Psoas muscle (tissue), 8 donors: ENCODE measurements around the gene GOLGA8A. TPM values are rescaled to one million over a fixed set of nuclear protein-coding genes. Genes with fewer than 3 reads are reported as not detected.

ENCODE experiments used
- ATAC-seq, 4 donors: fragments of 200-7000 bp; cut with Tn5 transposase; one replicate each; pipeline ENCODE4 v1.9.1; 2020; ENCODE audit warnings: moderate library complexity in 3 of 4, mild to moderate bottlenecking in 2 of 4
- DNase-seq, 2 donors: peaks; one replicate each; pipeline ENCODE4 v3.0.0-alpha.2; 2020
- H3K27ac ChIP-seq: fragments of 200-600 bp; one replicate; pipeline ENCODE4 v1.8.0; 2022
- H3K27me3 ChIP-seq, 3 donors: fragments of 200-600 bp in 1 of 3; one replicate each; pipeline versions ENCODE4 v1.6.1 to v1.8.0; 2013 to 2022; ENCODE audit warnings: low read length in 2 of 3, mild to moderate bottlenecking in 2 of 3, moderate library complexity in 1 of 3; ENCODE audit not compliant: insufficient read depth in 3 of 3
- H3K36me3 ChIP-seq, 2 donors: fragments of 200-600 bp in 1 of 2; one replicate each; pipeline versions ENCODE4 v1.6.1 to v1.8.0; 2013 to 2022; ENCODE audit warnings: low read depth in 1 of 2, mild to moderate bottlenecking in 1 of 2, moderate library complexity in 1 of 2; ENCODE audit not compliant: insufficient read depth in 1 of 2
- H3K4me1 ChIP-seq: fragments of 200-600 bp; one replicate; pipeline ENCODE4 v1.8.0; 2022
- H3K4me3 ChIP-seq: fragments of 200-600 bp; one replicate; pipeline ENCODE4 v1.8.0; 2022; ENCODE audit warnings: mild to moderate bottlenecking
- H3K9me3 ChIP-seq: fragments of 200-600 bp; one replicate; pipeline ENCODE4 v1.8.0; 2022
- WGBS, 3 donors: extraction: QIAGEN DNeasy Blood & Tissue Kit; methylation state at CpG; one replicate each; pipeline versions ENCODE4 v1.1.6 to v1.1.7; 2013; 5-methylcytosine and 5-hydroxymethylcytosine counted together
- intact Hi-C, 2 donors: fragments of 100-400 bp; cut with DNase I; formaldehyde crosslinking; loops; one replicate each; pipeline versions ENCODE4 v1.11.0 to v1.14.2; 2022
- polyA plus RNA-seq, 3 donors: library from polyadenylated mRNA; stranded (reverse); fragments of 200-250 nt; gene quantifications; one replicate each; pipeline ENCODE4 v1.2.3, GENCODE V29; 2013
- total RNA-seq, 4 donors: library from RNA; stranded (reverse); fragmentation: NEBNext Ultra II Directional in 2 of 4; extraction: Animal tissue kit (Norgen Biotek cat#: 25700) in 2 of 4; gene quantifications; one replicate each; pipeline versions ENCODE4 v1.2.1 to v1.2.4, GENCODE V29; 2021 to 2023
- TF ChIP-seq, protein P1 (sequence below): fragments of 200-600 bp; IDR thresholded peaks from one replicate; pipeline ENCODE4 v1.8.0; 2022; ENCODE audit warnings: antibody characterized with exemption
- donor health status: healthy with polysubstance abuse.
- donor health status: DM: no; HTN: no; CAD: no; lungs with moderate emphysema.
- donor health status: Bipolar disorder and iron deficiency.
- donor health status: healthy.
- donor health status: DM: yes; HTN: yes; CAD: no.
- donor health status: DM: no; HTN: no; CAD: no.
- donor health status: DM: no; HTN: no; CAD: no.
- donor health status: DM: yes; HTN: yes; CAD: no.

The GOLGA8A gene
- total and polyA plus RNA-seq, 7 donors = 3.5 to 17.8 (median 6.9) TPM

DNA sequence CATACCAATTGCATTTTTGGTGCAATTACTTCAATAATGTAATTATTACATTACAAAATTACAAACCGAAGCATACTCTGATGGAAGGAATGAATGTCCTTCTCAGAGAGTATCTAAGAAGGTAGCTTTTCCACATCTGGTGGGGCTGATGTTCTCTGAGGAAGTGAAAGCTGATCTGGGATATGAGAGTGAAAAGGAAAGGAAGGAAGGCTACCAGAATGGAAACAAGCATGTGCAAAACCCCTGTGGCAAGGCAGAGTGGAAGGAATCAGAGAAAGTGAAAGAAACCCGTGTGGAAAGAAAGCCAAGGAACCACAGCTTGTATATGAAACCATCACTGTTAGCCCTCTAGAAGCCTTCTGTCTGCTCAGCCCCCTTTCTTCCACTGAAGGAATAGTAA is 35.3 kb upstream of the GOLGA8A start:
- DNase-seq (no peak), ATAC-seq (no peak)
- no peaks in the 10 kb centered on the region for H3K4me1 ChIP-seq
- H3K4me3 ChIP-seq = no peak overlapping the region
- WGBS, 3 donors = 64 to 72% (median 68%) methylated on average over 2 of the region's 2 CpGs
- intact Hi-C loops = no loop called here
- TF ChIP-seq, protein P1, sequence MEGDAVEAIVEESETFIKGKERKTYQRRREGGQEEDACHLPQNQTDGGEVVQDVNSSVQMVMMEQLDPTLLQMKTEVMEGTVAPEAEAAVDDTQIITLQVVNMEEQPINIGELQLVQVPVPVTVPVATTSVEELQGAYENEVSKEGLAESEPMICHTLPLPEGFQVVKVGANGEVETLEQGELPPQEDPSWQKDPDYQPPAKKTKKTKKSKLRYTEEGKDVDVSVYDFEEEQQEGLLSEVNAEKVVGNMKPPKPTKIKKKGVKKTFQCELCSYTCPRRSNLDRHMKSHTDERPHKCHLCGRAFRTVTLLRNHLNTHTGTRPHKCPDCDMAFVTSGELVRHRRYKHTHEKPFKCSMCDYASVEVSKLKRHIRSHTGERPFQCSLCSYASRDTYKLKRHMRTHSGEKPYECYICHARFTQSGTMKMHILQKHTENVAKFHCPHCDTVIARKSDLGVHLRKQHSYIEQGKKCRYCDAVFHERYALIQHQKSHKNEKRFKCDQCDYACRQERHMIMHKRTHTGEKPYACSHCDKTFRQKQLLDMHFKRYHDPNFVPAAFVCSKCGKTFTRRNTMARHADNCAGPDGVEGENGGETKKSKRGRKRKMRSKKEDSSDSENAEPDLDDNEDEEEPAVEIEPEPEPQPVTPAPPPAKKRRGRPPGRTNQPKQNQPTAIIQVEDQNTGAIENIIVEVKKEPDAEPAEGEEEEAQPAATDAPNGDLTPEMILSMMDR = no peak
- no peaks in the 10 kb centered on the region for H3K27me3 ChIP-seq
- no peak overlapping the region for H3K27ac ChIP-seq
- no peaks in the 10 kb centered on the region for H3K36me3 ChIP-seq
- no peaks in the 10 kb centered on the region for H3K9me3 ChIP-seq

DNA sequence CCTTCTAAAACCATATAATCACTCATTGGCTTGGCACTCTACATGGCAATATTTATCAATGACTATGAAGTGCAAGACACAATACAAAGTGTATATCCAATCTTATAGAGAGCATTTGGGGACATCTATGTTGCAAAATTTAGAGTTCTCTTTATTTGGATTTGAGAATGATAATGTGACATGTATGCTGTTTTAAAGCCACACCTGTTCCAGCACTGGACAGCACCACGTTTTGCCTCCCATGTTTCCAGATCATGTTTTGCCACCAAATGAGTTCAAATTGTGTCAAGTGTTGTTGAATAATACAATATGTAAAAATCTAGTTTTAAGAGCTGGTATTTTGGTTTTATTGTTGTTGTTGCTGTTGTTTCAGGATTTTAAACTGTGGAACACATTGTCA is 33.3 kb upstream of the GOLGA8A start:
- Histone ChIP-seq H3K4me3 (no peak overlapping the region), H3K36me3 (no peaks in the 10 kb centered on the region), H3K27ac (no peak overlapping the region), H3K27me3 (no peaks in the 10 kb centered on the region), H3K9me3 (no peaks in the 10 kb centered on the region), H3K4me1 (no peaks in the 10 kb centered on the region)
- WGBS, 3 donors = 20 to 25% (median 20%) methylated on average over 1 of the region's 1 CpG
- DNase-seq (no peak), ATAC-seq (no peak)
- intact Hi-C loops = no loop called here
- TF ChIP-seq, protein P1 = no peak

DNA sequence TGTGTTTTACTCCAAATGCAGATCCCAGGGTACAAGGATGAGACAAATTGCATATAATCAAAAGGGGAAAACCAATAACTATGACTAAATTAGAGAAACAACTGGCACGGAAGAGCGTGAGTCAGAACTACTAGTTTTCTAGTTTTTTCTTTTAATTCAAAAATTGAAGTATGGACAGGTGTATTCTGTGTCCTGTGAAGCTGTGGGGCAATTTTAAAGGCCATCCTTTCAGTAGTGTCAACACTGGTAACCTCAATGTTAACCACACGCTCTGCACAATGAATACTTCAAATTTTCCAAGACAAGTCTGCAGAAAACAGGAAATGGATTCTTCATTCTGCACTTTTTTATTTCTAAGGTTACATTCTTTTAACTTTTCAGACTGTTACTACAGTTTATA is 32.5 kb upstream of the GOLGA8A start:
- no peak overlapping the region for H3K27ac ChIP-seq
- no peak overlapping the region for H3K4me3 ChIP-seq
- H3K27me3 ChIP-seq = no peaks in the 10 kb centered on the region
- no peaks in the 10 kb centered on the region for H3K36me3 ChIP-seq
- ATAC-seq = no peak
- H3K9me3 ChIP-seq = no peaks in the 10 kb centered on the region
- TF ChIP-seq, protein P1 = no peak
- intact Hi-C loops = no loop called here
- WGBS, 3 donors = 77 to 95% (median 82%) methylated on average over 3 of the region's 3 CpGs
- DNase-seq = no peak
- H3K4me1 ChIP-seq = no peaks in the 10 kb centered on the region

DNA sequence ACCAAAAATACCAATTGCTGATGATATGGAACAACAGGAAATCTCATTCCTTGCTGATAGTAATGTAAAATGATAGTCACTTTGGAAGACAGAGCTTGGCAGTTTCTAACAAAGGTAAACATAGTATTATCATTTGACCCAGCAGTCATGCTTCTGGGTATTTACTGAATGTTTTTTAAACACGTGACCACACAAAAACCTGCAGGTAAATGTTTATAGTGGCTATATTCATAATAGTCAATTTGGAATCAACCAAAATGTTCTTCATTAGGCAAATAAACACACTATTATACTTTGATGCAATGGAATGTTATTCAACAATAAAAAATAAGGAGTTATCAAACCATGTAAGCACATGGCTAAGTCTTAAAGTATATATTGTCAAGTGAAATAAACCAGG is 24.1 kb upstream of the GOLGA8A start:
- no peak overlapping the region for H3K27ac ChIP-seq
- TF ChIP-seq, protein P1 = no peak
- 73 to 78% (median 75%) methylated on average over 1 of the region's 1 CpG for WGBS, 3 donors
- ATAC-seq (no peak), DNase-seq (no peak)
- H3K9me3 ChIP-seq = no peaks in the 10 kb centered on the region
- H3K27me3 ChIP-seq = no peaks in the 10 kb centered on the region
- no peaks in the 10 kb centered on the region for H3K4me1 ChIP-seq
- H3K36me3 ChIP-seq = no peaks in the 10 kb centered on the region
- H3K4me3 ChIP-seq = no peak overlapping the region
- intact Hi-C loops = no loop called here

DNA sequence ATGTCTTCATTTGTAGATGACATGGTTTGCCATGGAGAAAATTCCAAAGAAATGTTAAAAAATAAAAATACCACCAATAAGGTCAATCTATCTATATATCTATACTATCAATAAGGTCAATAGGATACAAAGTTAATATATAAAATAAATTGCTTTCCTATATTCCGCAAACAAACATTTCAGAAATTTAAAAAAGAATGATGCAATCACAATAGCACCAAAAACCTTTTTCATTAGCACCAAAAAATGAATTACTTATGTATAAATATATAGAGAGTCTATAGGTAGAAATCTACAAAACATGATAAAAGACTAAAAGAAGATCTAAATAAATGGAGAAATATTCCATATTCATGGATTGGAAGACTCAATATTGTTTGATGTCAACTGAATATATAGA is 22.8 kb upstream of the GOLGA8A start:
- no peaks in the 10 kb centered on the region for H3K27me3 ChIP-seq
- ATAC-seq (no peak), DNase-seq (no peak)
- no peaks in the 10 kb centered on the region for H3K4me1 ChIP-seq
- no peak overlapping the region for H3K4me3 ChIP-seq
- intact Hi-C loops = no loop called here
- no peaks in the 10 kb centered on the region for H3K36me3 ChIP-seq
- H3K27ac ChIP-seq = no peak overlapping the region
- 87 to 93% (median 90%) methylated on average over 1 of the region's 1 CpG for WGBS, 3 donors
- H3K9me3 ChIP-seq = no peaks in the 10 kb centered on the region
- TF ChIP-seq, protein P1 = no peak
